Adrenal gland (tissue), 5 donors: ENCODE measurements around the gene CPSF7.

Experiments used
- POLR2A ChIP-seq, 2 donors: fragments of 450-650 bp; IDR thresholded peaks; one replicate each; pipeline ENCODE4 v1.6.1; 2017; ENCODE audit warnings: antibody characterized with exemption in 2 of 2, mild to moderate bottlenecking in 2 of 2, moderate library complexity in 1 of 2
- TF ChIP-seq, protein P1 (sequence below), 6 experiments: fragments of 450-650 bp in 4 of 6; fragments of 200-600 bp in 2 of 6; sonication (generic) in 1 of 6; IDR thresholded peaks; 1 replicate in 5 of 6; 2 replicates in 1 of 6; pipeline versions ENCODE4 v1.5.1 to v1.8.0; 2016 to 2021; ENCODE audit warnings: antibody characterized with exemption in 6 of 6, mild to moderate bottlenecking in 2 of 6, moderate library complexity in 1 of 6
- donor health status: DM: no; HTN: no; CAD: no.

DNA sequence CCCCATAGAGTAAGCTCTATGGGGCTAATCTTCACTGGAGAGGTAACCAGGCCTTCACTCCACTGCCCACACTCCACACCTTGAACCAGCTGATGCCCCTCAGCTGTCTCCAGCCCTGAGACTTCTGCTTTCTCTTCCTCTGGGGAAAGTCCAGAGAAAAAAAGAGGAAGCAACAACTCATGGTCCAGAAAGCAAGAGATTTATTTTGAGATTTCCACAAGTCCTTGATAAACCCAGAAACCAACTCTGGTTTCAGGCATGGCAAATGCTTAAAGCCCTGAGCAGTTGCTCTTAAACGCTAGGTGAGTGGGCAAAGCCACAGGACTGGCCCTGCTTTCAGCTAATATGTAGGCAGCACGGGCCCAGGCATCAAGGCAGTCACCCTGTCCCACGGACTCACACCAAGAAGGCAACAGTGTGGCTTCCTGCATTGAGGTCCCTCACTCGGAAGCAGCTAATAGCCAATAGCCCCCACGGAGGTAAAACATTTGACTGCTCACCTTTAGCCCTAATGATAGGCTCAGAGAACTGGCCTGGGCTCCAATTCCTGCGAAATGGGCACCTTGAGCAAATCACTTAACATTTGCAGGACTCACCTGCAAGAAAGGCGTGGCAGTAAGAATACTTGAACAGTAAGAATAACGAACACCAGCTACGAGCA is 72.4 kb downstream of the CPSF7 start:
- TF ChIP-seq, protein P1, sequence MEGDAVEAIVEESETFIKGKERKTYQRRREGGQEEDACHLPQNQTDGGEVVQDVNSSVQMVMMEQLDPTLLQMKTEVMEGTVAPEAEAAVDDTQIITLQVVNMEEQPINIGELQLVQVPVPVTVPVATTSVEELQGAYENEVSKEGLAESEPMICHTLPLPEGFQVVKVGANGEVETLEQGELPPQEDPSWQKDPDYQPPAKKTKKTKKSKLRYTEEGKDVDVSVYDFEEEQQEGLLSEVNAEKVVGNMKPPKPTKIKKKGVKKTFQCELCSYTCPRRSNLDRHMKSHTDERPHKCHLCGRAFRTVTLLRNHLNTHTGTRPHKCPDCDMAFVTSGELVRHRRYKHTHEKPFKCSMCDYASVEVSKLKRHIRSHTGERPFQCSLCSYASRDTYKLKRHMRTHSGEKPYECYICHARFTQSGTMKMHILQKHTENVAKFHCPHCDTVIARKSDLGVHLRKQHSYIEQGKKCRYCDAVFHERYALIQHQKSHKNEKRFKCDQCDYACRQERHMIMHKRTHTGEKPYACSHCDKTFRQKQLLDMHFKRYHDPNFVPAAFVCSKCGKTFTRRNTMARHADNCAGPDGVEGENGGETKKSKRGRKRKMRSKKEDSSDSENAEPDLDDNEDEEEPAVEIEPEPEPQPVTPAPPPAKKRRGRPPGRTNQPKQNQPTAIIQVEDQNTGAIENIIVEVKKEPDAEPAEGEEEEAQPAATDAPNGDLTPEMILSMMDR (IDR thresholded peaks at IDR 0.05) = no peak
- TF ChIP-seq POLR2A (IDR thresholded peaks at IDR 0.05) = peak in 1 of 2 donors; percentile 29
